GM19455 (cell line): ENCODE measurements around the gene LRRC8D.

Experiments
- ATAC-seq: cut with Tn5 transposase; IDR thresholded peaks from one replicate; pipeline ENCODE4 v1.9.1; 2021; ENCODE audit not compliant: unreplicated experiment

The LRRC8D gene

DNA sequence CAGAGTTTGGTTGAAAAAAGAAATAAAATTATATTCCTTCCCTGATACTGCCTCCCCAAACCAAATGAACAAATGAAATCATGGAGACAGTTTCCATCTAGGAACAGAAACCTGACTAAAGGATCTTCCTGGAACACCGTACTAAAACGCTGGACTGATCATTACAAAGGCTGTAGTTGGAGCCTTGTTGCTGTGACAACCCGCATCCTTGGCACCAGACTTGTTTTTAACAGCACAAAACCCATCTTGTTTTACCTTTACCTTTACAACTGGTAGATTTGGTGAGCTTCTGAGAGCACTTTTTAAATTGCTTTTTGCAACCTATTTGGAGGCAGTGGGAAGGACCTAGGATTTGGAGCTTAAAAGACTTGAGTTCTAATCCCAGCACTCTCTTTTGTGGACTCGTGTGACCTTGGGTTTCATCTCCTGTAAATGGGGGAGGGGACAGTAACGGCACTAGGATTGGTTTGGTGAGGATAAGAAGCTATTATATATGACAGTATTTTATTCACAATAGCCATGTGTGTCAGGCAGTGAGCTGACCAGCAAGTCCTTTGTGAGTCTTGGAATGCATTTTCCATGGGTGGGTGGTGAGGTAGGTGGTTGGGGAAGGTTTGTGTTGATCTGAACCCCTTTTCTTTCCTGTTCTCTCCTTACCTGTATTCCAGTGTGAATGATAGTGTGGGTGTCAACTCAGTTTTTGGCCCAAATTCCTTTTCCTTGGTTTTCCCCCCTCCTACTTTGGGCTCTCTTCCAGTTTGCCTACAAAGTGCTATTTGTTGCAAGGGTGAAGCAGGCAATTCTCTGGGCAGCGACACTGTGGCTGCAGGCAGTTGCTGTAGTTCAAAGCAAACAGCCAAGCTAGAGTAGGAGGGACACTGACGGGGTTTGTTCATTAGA is 12.6 kb downstream of the LRRC8D start:
- no peak for ATAC-seq

DNA sequence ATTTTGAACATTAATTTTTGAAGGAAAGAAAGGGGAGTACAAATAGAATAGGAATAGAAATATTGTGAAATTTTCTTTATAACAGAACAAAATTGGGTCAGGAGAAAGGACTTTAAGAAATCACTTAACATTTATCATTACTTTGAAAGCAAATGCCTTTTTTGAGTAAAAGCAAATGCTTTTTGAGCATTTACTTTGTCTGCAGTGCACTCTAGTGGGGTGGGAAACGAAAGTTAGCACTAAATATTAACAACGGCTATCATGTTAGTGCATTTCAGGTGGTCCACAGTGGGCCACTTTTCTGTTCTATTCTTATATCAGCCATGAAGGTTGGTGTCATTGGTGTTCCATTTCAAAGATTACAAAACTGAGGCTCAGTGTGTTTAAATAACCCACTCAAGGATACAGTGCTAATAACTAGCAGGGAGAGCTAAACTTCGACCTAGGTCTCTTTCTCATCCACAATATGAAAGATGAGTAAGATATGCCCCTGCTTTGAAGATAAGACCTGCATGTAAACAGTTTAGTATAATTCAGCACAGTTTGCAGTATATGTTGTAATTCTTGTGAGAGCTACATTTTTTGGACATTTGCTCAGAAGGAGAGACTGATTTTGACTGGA is 13.4 kb downstream of the LRRC8D start:
- ATAC-seq: no peak

DNA sequence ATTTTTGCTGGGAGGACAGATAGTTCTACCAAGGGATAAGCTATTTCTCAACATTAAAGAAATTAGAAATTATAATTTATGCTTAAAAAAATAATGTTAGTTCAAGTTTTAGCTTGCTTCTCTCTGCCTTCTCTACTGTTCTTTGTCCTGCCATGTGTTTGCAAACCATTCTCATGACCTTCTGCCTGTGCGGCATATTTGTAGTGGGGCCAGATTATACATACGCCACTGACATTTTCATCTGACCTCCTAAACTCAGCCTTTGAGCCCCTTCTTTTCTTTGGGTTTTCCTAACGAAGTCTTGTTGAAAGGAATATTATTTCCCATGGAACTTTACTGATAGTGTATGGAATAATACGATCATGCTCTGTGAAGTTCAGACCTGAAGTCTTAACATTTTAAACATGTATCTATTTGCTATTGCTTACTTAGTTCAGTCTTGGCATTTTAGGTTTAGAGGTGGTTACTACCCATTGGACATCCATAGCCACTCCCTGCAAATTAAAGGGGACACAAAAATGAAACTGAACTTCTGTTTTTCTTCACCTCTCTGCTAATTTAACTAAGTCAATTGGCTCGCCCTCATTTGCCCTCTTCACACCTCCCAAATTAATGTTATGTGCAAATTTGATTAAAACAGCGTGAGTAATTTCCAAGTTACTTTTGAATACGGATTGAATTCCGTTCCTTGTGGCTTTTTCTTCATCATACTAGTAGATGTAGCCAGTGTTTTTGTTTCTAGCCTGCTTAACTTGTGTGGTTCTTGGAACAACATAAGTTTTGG is 15.6 kb downstream of the LRRC8D start:
- no peak for ATAC-seq

DNA sequence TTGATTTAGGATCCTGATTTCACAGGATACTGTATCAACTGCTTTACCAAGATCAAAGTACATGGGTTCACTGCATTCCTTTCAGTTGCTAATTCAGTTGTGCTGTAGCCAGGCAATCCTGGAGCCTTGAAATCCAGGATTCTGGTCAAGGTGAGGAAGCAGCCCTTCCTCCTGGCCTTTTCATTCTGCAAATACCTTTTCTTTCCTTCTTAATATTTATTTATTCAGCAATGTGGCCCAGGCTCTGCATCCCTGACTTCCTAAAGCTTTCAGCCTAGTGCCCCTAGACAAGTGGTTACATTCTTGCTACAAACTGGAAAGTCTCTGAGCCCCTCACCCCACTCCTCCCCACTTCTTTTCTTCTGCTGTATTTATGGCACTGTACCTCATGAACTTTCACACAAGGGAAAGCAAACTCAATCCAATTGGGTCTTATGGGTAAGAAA is 16.2 kb downstream of the LRRC8D start:
- no peak for ATAC-seq

DNA sequence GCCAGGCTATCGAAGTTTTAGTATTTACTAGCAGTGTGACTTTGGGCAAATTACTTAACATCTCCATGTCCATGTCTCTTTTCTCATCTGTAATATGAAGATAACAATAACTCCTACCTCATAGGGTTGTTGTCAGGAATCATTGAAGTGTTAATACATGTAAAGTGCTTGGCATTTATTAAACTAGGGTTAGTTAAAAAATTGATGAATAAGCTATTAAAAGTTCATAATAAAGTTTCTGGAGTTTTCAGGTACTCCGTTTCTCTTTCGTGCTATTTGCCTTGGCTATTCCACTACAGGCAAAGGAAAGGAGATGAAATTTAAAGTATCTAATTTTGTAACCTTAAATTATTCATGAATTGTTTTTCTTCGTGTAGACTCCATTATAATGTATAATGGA is 16.7 kb downstream of the LRRC8D start:
- ATAC-seq: no peak

DNA sequence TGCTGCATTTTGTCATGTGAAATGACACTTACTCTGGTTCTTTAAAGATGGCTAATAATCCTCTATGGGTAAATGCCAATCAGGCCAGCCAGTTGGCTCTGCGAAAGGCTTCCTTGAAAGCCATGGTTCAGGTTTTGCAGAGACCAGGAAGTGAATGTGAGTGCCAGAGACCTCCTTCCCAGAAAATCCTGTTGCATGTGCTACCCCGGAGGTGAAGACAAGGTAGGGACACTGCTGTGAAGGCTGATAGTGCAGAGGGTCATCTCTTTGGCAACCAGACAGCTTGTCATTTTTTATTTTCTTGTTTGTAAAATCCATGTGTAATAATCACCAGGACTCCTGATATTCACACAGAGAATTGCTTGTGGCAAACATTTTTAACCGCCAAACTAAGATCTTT is 18.7 kb downstream of the LRRC8D start:
- no peak for ATAC-seq

DNA sequence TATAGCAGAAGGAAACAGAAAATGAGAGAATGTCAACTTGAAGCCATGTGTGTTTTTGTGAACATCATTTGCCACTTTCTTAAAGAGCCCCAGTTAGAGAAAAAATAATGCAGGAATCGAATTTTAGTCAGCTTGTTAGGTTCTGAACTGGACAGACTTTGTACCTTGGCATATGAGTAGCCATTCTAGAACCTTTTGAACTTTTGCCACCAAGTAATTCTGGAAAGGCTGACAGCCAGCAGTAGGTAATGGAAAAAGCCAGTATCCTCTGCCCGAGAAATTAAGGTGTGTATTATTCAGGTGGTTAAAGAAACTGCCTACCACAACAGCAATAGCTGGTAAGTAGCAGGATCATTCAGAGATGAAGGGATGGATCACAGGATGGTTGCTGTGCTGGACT is 20.7 kb downstream of the LRRC8D start:
- no peak for ATAC-seq

DNA sequence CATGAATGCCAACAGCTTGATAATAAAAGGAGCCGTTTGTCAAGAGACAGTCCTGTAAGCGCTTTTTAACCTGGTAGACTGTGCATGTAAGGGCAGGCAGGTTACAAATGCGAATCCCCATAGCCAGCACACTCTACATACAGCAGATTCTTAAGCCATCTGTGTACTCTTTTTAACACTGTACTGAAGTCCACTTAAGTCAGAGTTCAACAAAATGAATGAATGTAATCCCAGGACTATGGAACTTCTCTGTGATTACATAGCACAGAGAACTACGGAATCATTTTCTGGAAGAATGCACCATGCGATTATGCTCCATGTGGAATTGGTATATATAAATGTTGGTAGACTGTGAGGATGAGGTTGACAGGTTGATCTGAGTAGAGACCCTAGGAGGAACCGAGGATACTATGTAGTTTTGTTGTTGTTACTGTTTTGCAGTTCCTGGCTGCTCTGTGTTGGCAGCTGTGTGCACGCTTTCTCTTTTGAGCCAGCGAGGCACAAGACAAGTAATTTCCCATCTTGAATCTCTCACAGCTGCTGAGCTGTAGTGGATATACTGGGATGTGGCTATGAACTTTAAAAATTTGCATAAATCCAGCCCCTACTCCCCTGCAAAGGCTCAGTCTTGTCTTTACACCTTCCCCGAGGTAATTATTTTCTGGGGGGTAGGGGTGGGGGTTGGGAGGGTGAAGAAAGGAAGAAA is 21.9 kb downstream of the LRRC8D start:
- ATAC-seq: peak; percentile 47

DNA sequence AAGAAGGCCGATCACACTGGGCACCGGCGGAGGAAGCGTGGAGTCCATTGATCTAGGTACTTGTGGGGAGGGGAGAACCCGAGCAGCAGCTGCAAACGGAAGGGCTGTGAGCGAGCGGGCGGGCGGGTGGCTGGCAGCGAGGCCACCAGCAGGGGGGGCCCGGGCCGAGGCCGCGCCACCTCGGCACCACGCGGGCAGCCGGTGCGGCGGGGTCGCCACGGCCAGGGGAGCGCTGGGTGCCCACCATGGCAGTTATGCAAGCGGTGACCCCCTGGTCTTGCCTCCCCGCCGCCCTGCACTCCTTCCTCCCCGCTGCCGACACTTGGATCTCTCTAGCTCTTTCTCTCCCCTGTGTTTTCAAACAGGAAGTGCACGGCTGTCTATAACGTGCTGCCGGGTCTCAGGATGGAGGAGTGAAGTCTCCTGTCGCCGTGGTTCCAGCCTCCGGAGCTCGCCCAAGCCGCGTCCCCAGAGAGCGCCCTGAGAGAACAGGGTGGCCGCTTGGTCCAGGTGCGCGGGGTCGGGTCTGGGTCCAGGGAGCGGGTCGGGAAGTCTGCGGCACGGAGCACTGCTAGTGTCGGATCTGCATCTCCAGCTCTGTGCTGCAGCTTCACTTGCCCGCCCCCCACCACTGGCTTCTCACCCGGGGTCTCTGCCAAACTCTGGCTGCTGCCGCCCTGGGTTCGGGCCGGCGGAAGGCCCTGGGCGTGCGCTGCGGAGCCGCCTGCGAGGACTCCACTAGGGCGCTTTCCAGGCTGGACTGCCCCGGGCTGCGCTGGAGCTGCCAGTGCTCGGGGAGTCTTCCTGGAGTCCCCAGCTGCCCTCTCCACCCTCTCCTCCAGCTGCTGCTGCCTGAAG is 22.7 kb downstream of the LRRC8D start:
- peak; percentile 93 for ATAC-seq

DNA sequence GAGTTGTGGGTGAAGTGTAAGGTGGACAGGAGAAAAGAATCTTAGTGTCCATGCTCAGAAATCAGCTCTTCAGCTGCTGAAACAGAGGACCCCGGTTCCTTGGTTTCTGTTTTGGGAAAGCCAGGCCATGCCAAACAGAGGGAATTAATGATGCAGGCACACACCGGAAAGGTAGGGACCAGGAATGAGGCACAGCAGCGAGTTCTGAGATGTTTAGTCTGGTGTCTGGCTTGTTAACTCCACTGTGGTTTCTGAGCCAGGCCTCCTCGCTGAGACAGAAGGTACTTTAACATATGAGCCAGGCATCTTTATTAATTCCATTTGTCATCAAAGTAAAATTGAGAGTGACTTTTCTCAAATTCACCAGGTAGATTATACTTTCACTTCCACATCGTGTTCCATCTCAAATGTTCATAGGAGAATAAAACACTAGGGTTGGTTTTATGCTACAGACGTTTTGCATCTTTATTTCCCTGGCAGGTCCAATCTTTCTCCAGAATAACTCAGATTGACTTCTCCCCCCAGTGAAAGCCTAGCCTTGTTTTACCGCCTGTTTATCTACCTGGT is 23.5 kb downstream of the LRRC8D start:
- ATAC-seq: no peak

DNA sequence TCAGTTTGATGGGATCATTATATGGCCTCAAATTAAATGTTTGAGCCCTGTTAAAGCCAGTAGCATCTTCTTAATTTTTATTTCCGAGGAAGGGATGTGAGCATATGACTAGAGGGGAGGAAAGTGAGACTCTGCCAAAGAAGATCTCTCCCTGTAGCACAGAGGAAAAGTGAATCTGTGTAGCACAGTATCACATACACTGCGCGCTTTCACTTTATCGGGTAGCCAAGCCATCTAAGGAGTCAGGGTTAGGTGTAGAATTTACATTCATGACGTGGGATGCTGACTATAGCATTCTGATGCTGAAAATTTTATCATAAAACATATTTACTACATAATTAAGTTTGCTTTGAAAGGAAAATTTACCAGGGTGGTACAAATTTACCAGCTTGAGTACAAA is 24.0 kb downstream of the LRRC8D start:
- ATAC-seq: no peak

DNA sequence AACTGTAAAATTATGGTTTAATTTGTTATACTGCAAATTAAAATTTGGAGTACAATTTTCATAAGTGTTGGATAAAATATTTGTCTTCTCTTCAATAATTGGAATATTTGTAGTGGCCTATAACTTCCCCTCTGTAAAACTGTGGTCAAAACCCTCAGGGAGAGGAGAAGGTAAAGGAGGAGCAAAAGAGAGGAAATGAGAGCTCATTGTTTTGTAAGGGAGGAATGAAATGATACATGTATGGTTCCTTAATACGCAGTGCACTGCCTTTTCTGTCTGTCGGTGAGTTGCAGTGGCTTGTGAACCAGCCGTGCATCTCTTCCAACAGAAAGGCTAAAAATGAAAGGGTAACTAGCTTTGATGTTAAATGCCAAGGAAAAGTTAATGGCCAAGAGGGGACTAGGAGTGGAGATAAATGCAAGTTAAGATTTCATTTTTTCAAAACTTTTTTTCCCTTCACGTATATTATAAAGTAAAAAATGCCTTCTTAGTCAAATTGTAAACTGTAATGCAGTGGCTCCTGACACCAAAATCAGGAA is 26.4 kb downstream of the LRRC8D start:
- ATAC-seq: no peak

DNA sequence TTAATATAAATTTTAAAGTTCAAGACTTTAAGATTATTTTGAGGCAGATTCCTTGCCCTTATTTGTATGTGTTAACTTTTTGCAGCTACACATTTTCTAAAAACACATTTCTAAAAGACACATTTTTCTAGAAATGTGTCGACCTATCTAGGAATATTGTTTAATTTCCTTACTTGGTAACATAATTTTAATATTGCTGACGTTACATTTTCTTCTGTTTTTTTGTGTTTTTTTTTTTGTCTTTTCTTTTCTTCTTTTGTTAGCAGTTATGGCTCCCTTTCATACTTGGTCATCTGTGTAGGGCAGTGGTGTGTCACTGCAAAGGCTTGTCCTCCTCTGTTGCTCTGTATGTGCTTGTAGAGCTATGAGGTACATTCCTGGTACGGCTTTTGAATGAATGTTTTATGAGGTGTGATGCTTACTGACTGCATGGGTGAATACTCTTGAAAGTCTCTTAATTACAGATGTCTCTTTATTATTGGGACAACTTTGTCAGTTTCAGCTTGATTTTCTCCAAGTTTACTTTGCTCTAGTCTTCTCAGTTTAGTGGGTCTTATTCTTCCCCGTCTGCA is 30.1 kb downstream of the LRRC8D start:
- ATAC-seq: no peak

DNA sequence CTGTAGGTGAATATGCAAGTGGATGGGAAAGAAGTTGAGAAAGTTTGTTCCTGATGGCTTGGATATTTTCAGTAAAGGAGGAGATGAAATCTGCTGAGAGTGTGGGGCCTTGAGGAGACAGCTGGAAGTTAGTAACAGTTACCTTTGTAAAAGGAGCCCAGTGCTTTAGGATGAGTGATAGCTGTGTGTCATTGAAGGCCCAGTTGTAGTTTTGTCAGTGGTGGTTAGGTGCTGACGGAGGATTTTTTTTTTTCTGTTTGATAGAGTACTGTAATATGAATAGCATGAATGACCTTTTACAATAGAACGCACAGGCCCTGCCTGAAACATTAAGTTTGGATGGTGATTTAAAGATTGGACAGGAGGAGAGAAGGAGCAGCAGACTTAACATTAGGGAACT is 33.3 kb downstream of the LRRC8D start:
- ATAC-seq: no peak

DNA sequence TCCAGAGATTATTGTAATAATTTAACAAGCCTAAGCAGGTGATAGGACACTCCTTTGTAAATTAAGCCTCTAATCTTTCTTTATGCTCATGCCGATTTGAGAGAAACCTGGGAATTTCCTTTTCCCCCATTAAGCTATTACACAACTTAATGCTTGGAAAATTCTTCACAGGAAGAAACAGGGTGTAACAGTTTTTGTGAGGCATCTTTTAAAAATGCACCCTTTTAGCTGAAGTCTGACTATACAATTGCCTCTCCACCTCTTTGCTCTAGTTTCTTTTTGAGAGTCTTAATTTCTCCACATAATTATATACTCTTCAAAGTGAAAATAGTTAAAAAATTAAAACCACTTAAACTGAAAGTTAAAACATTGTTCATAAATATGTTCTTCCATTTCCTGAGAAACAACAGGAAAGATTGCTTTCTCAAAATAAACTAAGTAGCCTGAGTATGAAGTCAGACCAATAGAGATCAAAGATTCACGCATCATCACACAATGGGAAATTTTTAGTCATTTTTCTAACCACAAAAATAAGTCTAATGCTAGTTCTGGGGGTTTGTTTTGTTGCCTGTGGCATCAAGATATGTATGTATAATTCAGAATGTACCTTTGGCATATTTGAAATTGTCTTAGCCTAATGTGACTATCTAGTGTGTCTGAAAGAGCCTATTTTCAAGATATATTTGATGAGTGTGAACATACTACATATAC is 34.7 kb downstream of the LRRC8D start:
- ATAC-seq: peak; percentile 82

DNA sequence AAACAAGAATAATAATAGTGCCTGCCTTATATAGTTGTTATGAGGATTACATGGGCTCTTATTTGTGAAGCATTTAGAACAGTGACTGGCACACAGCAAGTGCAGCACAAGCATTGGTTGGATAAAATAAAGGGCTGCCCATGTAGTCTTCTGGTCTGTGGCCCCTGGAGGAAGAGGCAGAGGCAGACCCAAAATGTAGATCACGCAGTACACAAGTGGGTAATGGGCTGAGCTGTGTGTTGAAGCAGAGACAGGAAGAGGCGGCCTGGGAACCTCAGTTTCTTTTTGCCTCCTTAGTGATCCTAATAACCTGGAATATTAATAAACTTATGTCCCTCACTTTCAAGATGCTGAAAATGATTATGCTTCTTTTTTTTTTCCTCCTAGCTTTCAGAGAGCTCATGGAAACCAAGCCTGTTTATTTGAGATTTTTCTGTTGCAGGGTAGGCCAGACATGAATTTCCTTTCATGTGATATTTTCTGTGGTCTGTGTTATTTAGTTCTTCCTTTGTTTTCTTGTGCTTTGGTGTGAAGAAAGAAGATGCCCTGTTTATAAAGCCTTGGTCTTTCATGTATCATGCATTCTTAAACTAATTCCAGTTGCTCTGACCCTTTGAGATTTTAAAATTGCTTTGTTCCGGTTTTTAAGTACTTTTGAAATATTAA is 42.5 kb downstream of the LRRC8D start:
- ATAC-seq: no peak

DNA sequence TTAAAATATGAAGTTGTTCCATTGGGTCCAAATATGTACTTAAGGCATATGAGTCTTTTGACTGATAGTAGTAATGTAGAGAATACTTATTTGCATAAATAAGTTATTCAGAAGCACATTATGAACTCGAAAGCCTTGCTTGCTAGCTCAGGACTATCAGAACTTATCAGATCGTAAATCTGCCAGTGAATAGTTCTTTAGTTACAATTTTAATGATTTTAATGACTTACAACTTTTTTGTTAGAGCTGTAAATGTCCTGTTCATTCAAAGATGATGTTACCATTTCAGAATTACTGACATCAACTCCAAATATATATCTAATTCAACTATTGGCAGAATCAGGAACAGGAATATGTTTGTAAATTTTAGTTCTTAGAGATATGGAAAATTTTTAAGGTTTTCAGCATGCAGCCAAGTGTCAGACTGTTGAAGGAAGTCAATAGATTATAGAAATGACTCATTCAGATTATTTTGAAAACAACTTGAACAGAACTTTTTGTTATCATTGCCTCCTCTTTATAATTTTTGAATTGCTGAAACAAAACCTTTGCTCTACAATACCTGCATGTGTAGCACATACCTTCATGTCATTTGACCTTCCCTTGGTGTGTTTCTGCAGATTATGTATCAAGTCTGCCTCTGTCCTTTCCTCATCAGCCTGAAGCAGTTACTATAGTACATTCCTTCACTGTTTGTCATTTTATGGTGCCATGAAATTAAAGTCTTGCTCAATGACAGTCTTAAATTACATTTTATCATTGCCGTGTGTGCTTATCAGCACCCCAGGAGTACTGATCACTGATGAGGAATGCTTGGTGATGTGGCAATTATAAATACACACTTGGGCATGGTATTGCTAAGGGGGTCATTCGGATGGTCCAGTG is 44.9 kb downstream of the LRRC8D start:
- no peak for ATAC-seq
